Measurements from ENCODE around the gene NUBP2.

Gene NUBP2

GRCh38 chr16:1782408-1783264 lies at the start of gene NUBP2, which contains the start of gene SPSB3:
TSS of gene NUBP2 (plus strand) at chr16:1782960. CDS start at chr16:1783021, 61 bp downstream.
TSS of gene SPSB3 (minus strand) at chr16:1782571. CDS start at chr16:1781483, 1,088 bp downstream.
- DNase-seq (ENCODE audit: low read depth) = peak; percentile 100

- no peak for DNase-seq (ENCODE audit: low read depth)
Observed at GRCh38 chr16:1734123-1734522, 48.6 kb upstream of the NUBP2 start.

- no peak for DNase-seq (ENCODE audit: low read depth)
Observed at GRCh38 chr16:1734816-1735215, 47.9 kb upstream of the NUBP2 start.

- DNase-seq (ENCODE audit: low read depth) = no peak
Observed at GRCh38 chr16:1740234-1740633, 42.5 kb upstream of the NUBP2 start.

- DNase-seq (ENCODE audit: low read depth) = no peak
Observed at GRCh38 chr16:1740781-1741490, 41.8 kb upstream of the NUBP2 start.

- no peak for DNase-seq (ENCODE audit: low read depth)
Observed at GRCh38 chr16:1741553-1742165, 41.1 kb upstream of the NUBP2 start.

- no peak for DNase-seq (ENCODE audit: low read depth)
Observed at GRCh38 chr16:1743376-1744337, 39.1 kb upstream of the NUBP2 start.

GRCh38 chr16:1744338-1744840 lies 38.4 kb upstream of the NUBP2 start:
- no peak for DNase-seq (ENCODE audit: low read depth)

- peak; percentile 38 for DNase-seq (ENCODE audit: low read depth)
Observed at GRCh38 chr16:1745181-1745899, 37.4 kb upstream of the NUBP2 start.

- peak; percentile 93 for DNase-seq (ENCODE audit: low read depth)
Observed at GRCh38 chr16:1745900-1746692, 36.7 kb upstream of the NUBP2 start.

- no peak for DNase-seq (ENCODE audit: low read depth)
Observed at GRCh38 chr16:1746693-1747195, 36.0 kb upstream of the NUBP2 start.

GRCh38 chr16:1747934-1748333 lies 34.8 kb upstream of the NUBP2 start:
- no peak for DNase-seq (ENCODE audit: low read depth)

- DNase-seq (ENCODE audit: low read depth) = no peak
Observed at GRCh38 chr16:1749152-1750117, 33.3 kb upstream of the NUBP2 start.

- no peak for DNase-seq (ENCODE audit: low read depth)
Observed at GRCh38 chr16:1751946-1752345, 30.8 kb upstream of the NUBP2 start.

- no peak for DNase-seq (ENCODE audit: low read depth)
Observed at GRCh38 chr16:1752853-1753252, 29.9 kb upstream of the NUBP2 start.

GRCh38 chr16:1754204-1754603 lies 28.6 kb upstream of the NUBP2 start:
- no peak for DNase-seq (ENCODE audit: low read depth)

- DNase-seq (ENCODE audit: low read depth) = no peak
Observed at GRCh38 chr16:1757714-1758461, 24.9 kb upstream of the NUBP2 start.

- no peak for DNase-seq (ENCODE audit: low read depth)
Observed at GRCh38 chr16:1758923-1759322, 23.8 kb upstream of the NUBP2 start.

All from non-pigmented ciliary epithelial cell (primary cell).